ENCODE measurements around the gene C20orf144.
"Not testable (repeated sequence)": the region's sequence is repeated elsewhere in the genome, so short reads cannot be mapped to it uniquely, and the experiment has no call there.

Gene C20orf144

GRCh38 chr20:33693741-33694638, 31.9 kb downstream of the C20orf144 start:
- no peak for DNase-seq (ENCODE audit: low spot score)

GRCh38 chr20:33694639-33695012, 32.5 kb downstream of the C20orf144 start:
- no peak for DNase-seq (ENCODE audit: low spot score)

- DNase-seq (ENCODE audit: low spot score), result no peak
Measured at GRCh38 chr20:33696448-33696847, 34.3 kb downstream of the C20orf144 start.

GRCh38 chr20:33697129-33697528, 35.0 kb downstream of the C20orf144 start:
- no peak for DNase-seq (ENCODE audit: low spot score)

- DNase-seq (ENCODE audit: low spot score), result not testable (repeated sequence)
Measured at GRCh38 chr20:33698966-33699365, 36.8 kb downstream of the C20orf144 start.

- not testable (repeated sequence) for DNase-seq (ENCODE audit: low spot score)
Measured at GRCh38 chr20:33700696-33701441, 38.7 kb downstream of the C20orf144 start.

GRCh38 chr20:33701629-33702450, 39.7 kb downstream of the C20orf144 start:
- DNase-seq (ENCODE audit: low spot score), result no peak

GRCh38 chr20:33702861-33703260, 40.7 kb downstream of the C20orf144 start:
- no peak for DNase-seq (ENCODE audit: low spot score)

GRCh38 chr20:33703498-33704137, 41.5 kb downstream of the C20orf144 start:
- no peak for DNase-seq (ENCODE audit: low spot score)

GRCh38 chr20:33704197-33704924, 42.2 kb downstream of the C20orf144 start:
- no peak for DNase-seq (ENCODE audit: low spot score)

GRCh38 chr20:33707668-33708067, 45.5 kb downstream of the C20orf144 start:
- DNase-seq (ENCODE audit: low spot score), result no peak

- DNase-seq (ENCODE audit: low spot score), result no peak
Measured at GRCh38 chr20:33709398-33709797, 47.3 kb downstream of the C20orf144 start.

GRCh38 chr20:33709905-33710541, 47.9 kb downstream of the C20orf144 start:
- DNase-seq (ENCODE audit: low spot score), result no peak

GRCh38 chr20:33710681-33711445, 48.7 kb downstream of the C20orf144 start:
- DNase-seq (ENCODE audit: low spot score), result no peak

- no peak for DNase-seq (ENCODE audit: low spot score)
Measured at GRCh38 chr20:33711446-33711738, 49.3 kb downstream of the C20orf144 start.
